ENCODE measurements around the gene XRCC4.
"Not testable (repeated sequence)": the region's sequence is repeated elsewhere in the genome, so short reads cannot be mapped to it uniquely, and the experiment has no call there.

The XRCC4 gene
- 6.2 to 23.3 (median 15.8) reads per million in 18 experiments for total RNA-seq

DNA sequence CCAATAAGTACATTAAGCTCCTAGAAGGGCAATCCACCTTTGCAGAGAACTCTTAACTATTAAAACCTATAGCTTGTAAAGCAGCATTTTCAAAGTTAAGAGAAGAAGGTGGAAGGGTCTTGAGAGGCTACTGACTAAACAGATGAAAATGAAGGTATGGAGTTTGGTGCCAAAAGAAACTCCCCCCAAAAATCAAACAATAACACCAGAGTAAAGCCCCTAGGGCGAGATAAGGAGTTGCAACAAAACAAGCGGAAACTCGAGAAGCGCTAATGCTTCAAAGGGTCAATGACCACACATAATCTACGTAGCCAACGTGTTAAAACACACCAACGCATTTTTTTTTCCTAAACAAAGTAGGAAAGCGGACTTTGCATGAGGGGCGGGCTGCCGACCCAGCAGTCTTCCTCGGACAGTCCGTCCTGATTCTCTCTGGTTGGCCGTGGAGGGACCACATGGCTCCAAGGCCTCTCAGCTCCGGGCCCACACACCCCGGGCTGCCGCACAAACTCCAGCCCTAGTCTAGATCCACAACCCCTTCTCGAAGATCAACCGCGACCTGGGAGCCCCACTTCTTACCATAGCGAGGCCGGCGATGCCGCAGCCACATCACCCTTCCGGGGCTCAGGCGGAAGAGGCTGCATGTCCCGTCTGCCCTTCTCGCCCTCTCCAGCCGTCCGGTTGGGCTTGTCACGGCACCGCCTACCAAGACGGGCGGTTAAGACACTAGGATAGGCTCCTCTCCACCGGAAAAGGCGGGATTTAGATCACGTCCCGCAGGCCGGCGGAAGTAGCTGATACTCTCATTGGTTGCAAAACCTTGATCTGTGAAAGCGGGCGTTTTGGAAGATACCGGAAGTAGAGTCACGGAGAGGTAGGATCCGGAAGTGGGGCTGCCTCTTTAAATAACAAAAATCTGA is at the start of gene XRCC4, which contains the start of gene TMEM167A:
Gene XRCC4 (plus strand): TSS at position 806 of the 920 bp plus-strand sequence. CDS start 27,373 bp downstream, outside the sequence.
Gene TMEM167A (minus strand): TSS at position 653 of the 920 bp plus-strand sequence. CDS start 71 bp downstream, at position 582.
- peak; percentile 99 for DNase-seq

DNA sequence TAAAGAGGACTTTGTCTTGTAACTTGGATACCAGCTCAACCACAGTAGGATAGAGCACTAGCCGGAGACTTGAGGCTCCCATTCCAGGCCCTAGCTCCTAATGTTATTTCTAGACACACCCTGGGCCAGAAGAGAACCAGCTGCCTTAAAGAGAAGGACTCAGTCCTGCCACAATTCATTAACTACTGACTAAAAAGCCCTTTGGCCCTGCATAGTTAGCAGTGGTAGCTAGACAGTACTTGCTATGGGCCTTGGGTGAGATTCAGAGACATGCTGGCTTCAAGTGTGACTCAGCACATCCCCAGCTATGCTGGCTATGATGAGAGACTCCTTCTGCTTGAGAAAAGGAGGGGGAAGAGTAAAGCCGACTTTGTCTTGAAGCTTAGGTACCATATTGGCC is 47.4 kb upstream of the XRCC4 start:
- no peak for DNase-seq

DNA sequence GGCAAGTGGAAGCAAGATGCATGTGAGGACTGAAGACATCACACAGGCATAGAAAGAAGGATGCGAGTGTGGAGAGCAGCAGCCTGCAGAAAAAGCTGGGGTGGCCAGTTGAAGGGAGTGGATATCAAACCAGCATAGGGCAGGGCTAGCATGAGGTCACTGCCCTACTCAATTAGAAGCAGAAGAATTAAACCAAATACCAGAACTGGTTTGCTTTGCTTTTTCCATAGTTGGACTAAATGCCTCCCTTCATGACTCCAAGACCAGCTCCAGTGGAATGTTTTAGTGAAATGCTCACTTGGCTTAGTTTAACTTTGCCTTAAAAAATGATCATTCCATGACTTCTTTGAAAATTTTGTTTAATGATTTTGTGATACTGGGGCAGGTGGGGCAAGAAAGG is 46.0 kb upstream of the XRCC4 start:
- no peak for DNase-seq

DNA sequence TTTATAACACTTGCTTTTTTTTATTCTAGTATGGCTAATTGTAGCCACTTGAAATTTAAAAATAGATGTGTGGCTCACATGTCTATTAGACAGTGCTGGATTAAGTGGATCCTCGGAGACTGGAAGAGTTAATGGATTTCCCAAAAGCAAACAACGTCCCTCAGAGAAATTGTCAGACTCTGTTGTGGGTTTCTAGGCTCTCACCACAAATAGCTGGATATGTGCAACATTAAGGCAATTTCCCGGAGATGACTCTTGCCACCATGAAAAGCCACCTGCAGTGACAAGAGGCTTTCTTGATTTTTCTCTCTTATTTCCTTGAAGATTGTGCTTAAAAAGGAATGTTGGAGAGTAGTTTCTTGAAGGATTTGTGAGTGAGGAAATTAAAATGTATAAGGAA is 43.3 kb upstream of the XRCC4 start:
- no peak for DNase-seq

DNA sequence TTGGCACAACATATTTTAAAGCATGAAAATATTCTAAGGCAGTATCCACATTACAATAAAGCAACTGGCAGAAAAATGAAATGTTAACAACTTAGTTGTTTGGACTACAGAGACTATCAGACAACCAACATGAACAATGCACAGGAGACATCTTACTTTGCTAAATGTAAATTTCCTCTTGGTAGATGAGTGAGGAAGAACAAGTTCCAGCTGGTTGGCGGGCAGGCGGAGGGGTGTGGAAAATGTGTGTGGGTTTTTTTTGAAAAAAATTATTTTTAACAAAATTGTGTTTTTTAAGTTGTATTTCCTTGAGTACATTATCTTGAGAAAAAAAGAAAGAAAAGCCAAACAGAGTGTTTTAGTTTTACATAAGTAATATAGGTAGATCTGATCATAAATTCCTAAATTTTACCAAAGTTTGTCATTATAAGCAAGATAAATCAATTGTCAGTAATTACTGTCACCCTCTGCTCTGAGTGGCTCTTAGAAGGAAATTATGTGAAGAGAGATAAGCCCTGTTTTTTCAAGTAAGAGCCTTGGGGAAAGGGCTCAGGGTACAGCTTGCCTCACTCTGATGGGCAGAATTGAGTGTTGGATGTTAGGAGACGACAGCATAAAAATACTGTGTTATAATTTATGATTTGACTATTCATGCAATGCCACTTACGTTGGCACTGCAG is 42.7 kb upstream of the XRCC4 start:
- DNase-seq: no peak

DNA sequence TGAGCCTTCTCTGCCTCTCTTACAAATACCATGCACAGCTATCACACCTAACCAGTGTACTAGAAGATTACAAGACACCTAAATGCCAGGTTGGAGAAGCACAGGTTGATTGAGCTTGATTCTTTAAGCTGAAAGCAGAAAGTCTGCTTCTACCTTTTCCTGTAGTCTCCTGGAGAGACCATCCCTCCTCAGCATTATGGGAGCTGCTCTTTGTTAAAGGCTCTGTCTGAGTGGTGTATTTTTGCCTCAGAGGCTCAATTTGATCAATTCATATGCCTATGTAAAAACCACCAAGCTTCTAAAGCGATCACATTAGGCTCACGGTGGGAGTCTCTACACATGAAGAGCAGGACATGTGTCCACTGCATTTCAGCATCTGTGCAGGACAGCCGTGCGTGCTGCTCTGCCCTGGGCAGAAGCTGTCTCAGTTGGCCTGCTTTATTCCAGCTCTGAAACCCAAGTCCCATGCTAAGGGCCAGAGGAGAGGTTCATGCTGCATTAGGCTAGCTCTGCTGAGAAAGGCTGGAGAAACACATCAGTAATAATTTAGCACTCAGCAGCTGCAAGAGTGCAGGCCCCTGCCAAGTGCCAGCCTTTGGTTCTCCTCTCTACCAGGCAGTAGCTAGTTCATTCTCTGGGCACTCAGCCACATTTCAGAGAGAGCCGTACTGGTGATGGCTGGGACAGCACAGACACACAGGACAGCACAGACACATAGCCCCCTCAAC is 41.8 kb upstream of the XRCC4 start:
- no peak for DNase-seq

DNA sequence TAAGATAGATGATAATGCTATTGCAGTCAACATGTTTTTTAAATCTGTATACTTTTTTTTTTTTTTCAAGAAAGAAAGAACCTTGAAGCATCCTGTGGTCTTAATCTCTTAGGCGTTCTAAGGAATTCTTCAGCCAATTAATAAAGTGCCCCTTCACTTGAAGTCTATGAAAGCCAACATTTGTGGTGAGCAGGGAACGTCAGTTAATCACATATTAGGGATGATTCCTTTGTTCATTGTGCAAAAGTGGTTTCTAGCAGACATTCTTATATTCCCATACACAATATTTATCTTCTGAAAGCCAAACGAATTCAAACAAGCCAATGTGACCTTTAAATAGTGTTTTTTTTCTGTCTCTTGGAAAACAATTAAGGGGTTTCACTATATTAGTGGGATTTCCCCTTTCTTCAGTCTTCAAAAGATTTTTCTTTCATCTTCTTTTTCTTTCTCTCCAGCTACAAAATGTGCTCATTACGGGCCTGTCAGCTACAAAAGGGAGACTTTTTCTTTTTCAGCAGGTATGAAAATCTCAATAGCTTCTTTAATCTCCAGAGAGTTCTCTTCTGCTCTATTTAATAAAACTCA is 40.3 kb upstream of the XRCC4 start:
- no peak for DNase-seq

DNA sequence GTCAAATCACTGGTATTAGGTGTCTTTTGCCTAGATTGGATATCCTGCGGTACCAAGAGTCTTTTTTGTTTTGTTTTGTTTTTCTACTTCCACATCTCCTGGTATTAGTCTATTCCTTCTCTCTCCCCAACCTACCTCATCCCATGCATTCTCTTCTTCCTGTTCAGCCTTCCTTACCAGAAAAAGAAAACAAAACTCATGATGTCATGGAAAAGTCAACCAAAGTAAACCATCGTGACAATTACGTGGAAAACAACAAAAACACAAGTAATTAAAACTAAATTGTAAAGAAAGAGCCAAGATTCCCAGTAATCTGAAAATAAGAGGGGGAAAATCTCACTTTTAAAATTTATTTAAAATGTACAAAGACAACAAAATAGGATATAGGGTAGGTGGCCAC is 38.4 kb upstream of the XRCC4 start:
- DNase-seq: no peak

DNA sequence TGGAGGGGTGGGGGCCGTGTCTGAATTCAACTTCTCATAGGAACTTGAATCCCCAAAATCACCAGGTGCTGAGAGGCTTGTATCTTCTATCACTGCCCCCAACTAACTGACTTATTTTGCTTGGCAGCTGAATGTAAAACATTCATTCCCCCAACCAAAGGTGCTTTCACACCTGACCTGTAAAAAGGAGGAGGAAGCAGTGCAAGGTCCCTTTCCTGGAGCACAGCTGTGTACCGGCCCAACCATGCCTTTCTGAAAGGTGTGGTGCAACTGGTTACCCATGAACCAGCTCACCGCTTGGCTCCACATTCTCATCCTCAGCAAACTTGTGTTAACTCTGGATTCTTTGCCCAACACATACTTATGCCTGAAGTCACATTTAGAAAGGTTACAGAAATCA is 34.8 kb upstream of the XRCC4 start:
- DNase-seq: no peak

DNA sequence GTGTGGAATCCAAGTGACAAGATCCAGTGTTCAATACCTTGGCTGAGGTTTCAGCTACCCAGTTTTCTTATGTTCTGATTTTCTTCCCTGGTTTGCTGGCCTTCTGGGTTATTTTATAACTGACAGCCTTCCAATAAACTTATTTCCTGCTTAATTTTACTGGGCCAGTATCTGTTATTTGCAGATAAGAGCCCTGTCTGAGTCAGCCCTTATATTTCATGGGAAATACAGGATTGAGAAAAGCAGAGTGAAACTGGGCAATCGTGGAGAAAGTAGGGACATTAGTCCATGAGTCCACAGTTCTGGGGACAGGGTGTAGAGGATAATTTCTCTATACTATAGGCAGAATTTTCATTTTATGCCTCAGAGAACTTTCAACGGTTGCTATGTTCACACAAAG is 32.4 kb upstream of the XRCC4 start:
- no peak for DNase-seq

DNA sequence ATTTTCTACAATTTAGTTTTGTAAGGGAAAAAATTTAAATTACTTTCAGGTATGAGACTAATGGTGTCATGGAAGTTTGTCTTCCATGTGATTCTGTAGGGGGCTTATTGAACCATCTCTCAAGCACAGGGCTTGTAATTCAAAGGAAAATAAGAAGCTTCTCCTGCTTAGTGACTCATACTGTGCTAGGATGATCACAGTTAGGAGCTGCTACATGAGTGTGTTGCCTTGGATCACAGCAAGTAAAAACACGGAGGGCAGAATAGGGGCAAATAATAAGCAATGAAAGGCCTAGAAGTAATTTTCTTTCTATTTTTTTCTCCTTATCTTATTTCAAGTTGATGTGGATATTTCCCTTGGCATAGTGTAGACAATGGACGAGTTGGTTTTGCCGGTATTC is 29.1 kb upstream of the XRCC4 start:
- DNase-seq: no peak

DNA sequence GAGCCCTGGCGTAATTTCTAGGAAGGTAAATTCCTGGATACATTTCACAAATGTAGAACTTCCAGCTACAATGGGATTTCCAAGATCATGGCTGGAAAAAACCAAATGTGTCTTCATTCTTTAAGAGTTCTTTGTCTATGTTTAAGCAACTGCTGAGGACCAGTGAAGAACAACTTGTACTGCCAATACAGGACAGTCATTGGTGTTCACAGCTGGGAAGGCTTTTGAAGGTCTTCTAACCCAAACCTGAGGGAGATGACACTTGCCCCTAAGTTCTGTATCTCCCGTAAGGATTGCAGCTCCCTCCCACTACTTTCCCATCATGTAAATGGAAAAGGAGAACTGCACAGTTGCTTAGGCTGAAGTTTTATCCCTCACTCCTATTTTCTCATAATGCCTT is 28.5 kb upstream of the XRCC4 start:
- DNase-seq: no peak

DNA sequence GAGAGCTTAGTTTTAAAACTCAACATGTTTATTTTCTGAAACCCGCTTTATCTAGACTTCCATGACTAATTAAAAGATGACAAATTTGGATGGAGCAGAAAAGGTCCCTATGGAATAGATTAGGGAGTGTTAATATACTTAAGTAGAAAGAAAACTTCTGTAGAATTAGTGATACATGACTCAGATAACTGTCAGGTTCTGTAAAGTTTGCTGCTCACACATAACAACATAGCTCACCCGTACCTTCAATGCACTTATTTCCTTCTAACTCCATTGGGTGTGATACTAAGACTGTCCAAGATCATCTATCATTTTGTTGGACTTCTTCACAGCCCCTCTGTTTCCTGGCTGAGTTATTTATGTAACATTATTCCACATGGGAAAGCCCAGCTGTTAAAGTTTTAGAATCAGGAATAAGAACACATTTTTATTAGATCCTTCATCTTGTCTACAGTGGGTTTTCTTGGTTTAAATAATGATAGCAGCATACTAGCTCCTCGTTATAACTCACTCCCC is 27.9 kb upstream of the XRCC4 start:
- no peak for DNase-seq

DNA sequence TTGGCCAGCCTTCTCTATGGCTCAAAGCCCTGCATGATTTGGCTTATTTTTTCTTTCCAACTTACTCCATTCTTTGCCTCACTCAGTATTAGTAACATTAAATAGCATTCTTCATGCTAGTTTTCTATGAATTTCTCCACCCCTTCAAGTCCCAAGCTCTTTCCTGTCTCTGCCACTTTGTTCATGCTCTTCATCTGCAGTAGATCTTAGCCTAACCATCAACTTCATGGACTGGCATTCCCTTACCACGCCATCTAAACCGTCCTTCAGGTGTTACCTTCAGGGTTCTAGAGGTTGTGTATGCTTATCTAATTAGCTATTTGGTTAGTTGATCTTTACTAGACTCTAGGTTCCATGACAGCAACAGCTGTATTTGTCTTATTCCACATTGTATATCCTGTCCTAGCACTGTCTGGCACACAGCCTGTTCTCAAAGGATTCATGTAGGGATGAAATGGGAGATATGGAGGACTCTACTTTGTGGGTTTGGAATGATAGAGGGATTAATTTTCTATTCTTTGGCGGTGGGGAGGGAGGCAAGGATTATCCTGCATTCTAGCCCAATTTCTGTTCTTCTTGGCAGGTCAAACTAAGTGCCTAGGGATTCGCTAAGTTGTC is 26.5 kb upstream of the XRCC4 start:
- DNase-seq: no peak

DNA sequence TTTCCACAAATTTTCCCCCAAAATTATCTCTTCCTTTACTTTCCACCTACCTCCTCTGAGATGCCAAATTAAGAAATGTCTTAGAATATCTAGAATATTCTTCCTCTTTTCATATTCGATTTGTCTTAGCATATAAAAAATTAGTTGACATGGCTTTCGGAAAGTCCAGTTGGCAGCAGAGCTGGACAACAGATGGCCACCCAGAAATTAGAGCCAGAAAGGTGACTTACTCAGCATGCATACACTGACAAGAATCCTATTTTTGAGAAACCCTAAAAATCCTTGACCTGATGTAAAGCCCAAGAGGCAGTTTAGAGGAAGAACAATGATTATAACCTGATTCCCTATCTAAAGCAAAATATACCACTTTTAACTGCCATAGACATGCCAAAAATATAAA is 22.2 kb upstream of the XRCC4 start:
- DNase-seq: no peak

DNA sequence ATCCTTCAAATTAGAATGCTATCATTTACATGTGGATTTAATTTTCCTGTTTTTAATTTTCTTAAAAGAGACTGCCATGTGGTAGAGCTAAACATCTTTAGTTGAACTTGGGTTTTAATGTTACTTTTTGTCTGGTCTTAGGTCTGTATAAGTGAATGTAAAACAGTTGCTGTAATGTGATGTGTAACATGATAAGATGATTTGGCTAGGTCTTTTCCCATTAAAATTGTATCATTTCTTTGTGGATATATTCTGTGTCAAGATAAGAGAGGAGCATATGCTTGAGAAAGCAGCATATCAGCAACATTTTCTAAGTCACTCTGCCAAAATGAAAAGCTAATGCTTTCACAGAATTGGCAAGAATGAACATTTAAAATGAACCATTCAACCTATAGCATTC is 18.6 kb upstream of the XRCC4 start:
- no peak for DNase-seq

DNA sequence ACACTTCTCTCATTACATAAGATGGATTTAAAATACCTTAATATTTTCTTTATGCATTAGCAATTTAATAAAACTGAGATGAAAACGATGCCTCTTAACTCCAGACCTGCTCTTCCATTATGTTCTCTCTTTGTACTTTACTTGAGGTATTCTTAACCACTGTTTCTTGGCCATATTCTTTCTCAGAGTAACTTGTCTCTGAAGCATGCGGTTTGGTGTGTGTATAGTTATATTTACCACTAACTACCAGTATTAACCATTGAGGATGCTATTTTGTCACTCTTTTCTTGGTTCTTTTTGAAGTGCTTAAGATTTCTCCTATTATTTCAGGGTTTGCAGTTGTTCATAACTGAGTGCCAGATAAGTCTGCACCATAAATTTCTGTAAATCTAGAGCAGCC is 18.0 kb upstream of the XRCC4 start:
- no peak for DNase-seq

DNA sequence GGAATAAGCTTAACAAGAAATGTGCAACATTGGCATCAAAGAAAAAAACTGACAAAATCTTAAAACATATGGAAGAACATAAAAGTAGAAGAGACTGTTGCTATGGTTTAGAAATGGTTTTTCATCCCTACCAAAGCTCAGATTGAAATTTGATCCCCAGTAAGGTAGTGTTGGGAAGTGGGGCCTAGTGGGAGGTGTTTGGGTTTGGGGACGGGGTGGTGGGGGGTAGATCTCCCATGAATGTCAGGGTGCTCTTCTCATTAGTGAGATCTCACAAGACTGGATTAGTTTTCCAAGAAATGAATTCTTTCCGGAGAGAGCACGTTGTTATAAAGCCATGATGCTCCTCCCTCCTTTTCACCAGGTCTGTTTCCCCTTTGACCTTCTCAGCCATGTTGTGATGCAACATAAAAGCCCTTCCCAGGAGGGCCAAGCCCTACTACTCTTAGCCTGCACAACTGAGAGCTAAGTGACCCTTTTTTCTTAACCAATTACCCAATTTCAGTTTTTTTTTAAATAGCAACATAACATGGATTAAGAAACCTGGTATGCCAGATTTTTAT is 10.7 kb upstream of the XRCC4 start:
- no peak for DNase-seq

DNA sequence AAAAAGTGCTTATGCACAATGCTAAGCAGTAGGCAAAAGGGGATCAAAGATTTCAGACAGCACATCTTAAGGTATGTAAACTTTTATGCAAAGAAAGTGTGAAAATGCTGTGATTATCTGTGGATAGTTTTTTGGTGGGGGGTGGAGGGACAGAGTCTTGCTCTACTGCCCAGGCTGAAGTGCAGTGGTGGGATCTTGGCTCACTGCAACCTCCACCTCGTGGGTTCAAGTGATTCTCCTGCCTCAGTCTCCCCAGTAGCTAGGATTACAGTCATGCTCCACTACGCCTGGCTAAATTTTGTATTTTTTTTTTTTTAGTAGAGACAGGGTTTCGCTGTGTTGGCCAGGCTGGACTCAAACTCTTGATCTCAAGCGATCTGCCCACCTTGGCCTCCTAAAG is 10.0 kb upstream of the XRCC4 start:
- not testable (repeated sequence) for DNase-seq

DNA sequence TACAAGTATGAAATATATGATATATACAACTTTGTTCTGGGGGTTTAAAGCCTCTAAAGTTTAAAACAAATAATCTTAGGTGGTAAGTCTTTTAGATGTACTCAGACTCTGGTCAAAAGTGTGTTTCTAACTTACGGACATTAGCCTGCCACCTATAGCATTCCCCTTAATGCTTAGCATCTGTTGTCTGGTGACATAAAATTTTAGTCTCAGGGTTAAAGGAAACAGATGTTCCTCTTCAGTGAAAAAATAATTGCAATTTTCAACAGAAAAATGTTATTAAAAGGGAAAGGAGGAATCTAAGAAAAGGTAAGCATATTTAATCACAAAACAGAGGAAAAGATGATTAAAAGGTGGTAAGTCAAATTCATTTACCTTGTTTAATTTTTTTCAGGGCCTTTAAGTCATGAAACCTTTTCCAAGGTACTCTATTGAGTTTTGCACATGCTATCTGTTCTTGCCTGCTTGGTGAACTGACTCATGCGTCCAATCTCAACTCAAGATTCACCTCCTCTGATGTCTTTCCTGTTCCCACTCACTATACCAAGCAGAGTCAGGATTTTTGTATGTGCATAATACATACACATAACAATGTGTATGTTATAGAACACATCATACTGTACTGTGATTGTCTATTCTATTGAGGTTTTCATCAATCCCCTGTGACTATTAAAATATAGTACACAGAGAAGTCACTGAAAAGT is 8.1 kb upstream of the XRCC4 start:
- DNase-seq: no peak

All from inflammatory macrophage (primary cell).